Measurements from ENCODE around the gene CSNK1D.
A peak's percentile ranks its signal among the peaks of the same experiment; 100 is the strongest.

Gene CSNK1D

GRCh38 chr17:82320956-82321927 lies 47.7 kb upstream of the CSNK1D start:
- no peak overlapping the region for H2BK120ac ChIP-seq (ENCODE audit: insufficient read depth, low read length, poor library complexity)
- no peaks in the 10 kb centered on the region for H3K27me3 ChIP-seq (ENCODE audit: insufficient read depth, low read length)
- WGBS (ENCODE audit: extremely low coverage, insufficient coverage, insufficient read length) = no CpG with 5 or more reads among the region's 65 CpGs
- H3K79me2 ChIP-seq (ENCODE audit: control insufficient read depth, insufficient read depth, low read length, poor library complexity) = no peaks in the 10 kb centered on the region
- no peaks in the 10 kb centered on the region for H3K36me3 ChIP-seq (ENCODE audit: control insufficient read depth in 1 of 2, insufficient read depth in 2 of 2, low read length in 2 of 2)
- H3K9ac ChIP-seq (ENCODE audit: low read length) = no peak overlapping the region
- no peak overlapping the region for H3K23ac ChIP-seq (ENCODE audit: low read length)
- no peak overlapping the region for H4K12ac ChIP-seq (ENCODE audit: low read depth, low read length)
- no peaks in the 10 kb centered on the region for H3K4me1 ChIP-seq (ENCODE audit: control insufficient read depth in 1 of 2, insufficient read depth in 2 of 2, low read length in 2 of 2)
- peaks cover 19% of the 10 kb centered on the region for H3K9me3 ChIP-seq (ENCODE audit: insufficient read depth, low read depth, low read length)
- H4K91ac ChIP-seq (ENCODE audit: low read depth, low read length) = no peak overlapping the region
- H4K8ac ChIP-seq (ENCODE audit: low read depth, low read length) = no peak overlapping the region
- no peak overlapping the region for H3K18ac ChIP-seq (ENCODE audit: low read length)
- no peak overlapping the region for H2BK12ac ChIP-seq (ENCODE audit: low read length)
- H3K14ac ChIP-seq (ENCODE audit: low read length) = no peak overlapping the region
- no peaks in the 10 kb centered on the region for H3K79me1 ChIP-seq (ENCODE audit: low read length)
- H2AFZ ChIP-seq (ENCODE audit: insufficient read depth, low read length, poor library complexity) = no peak overlapping the region
- no peak overlapping the region for H3K27ac ChIP-seq (ENCODE audit: low read depth, low read length)
- no peak overlapping the region for H2AK5ac ChIP-seq (ENCODE audit: low read length)
- DNase-seq = peak in 1 of 2 donors; percentile 53
- H3K4me3 ChIP-seq (ENCODE audit: low read depth, low read length) = no peak overlapping the region
- no peak overlapping the region for H3K4ac ChIP-seq (ENCODE audit: low read depth, low read length)
- no peak overlapping the region for H3K4me2 ChIP-seq (ENCODE audit: low read length)
- no peak overlapping the region for H2BK5ac ChIP-seq (ENCODE audit: low read depth, low read length, poor library complexity)

DNA sequence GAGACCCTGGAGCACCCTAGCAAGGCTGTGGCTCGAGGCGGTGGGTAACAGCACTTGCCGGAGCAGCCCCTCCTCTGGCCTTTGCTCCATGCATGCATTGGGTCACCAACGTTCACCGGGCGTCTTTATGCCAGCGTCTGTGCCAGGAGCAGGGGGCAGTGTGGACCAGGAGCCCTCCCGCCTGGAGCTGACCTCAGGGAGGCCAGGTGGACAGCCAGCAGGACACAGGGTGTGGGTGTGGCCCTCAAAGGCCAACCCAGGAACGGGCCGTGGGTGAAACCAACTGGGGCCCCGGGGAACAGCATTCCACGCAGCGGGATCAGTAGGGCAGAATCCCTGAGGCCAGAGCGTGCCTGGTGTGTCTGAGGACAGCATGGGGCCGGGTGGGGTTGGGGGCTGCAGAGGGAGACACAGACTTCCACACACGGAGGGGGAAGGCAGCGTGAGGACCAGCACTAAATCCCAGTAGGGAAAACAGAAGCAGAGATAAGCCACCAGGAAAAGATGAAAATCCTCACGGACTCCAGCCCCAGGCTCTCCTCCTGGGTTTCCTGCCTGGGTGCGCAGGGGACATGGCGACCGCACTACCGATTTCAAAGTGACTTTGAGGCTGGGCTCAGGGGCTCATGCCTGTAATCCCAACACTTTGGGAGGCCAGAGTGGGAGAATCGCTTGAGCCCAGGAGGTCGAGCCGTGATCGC lies 46.8 kb upstream of the CSNK1D start:
- no peak overlapping the region for H4K8ac ChIP-seq (ENCODE audit: low read depth, low read length)
- no peaks in the 10 kb centered on the region for H3K79me1 ChIP-seq (ENCODE audit: low read length)
- H3K79me2 ChIP-seq (ENCODE audit: control insufficient read depth, insufficient read depth, low read length, poor library complexity) = no peaks in the 10 kb centered on the region
- H3K4me1 ChIP-seq (ENCODE audit: control insufficient read depth in 1 of 2, insufficient read depth in 2 of 2, low read length in 2 of 2) = no peaks in the 10 kb centered on the region
- H3K9ac ChIP-seq (ENCODE audit: low read length) = no peak overlapping the region
- no peak overlapping the region for H3K14ac ChIP-seq (ENCODE audit: low read length)
- WGBS (ENCODE audit: extremely low coverage, insufficient coverage, insufficient read length) = no CpG with 5 or more reads among the region's 26 CpGs
- H3K18ac ChIP-seq (ENCODE audit: low read length) = no peak overlapping the region
- no peaks in the 10 kb centered on the region for H3K27me3 ChIP-seq (ENCODE audit: insufficient read depth, low read length)
- H2AK5ac ChIP-seq (ENCODE audit: low read length) = no peak overlapping the region
- no peak overlapping the region for H3K27ac ChIP-seq (ENCODE audit: low read depth, low read length)
- H3K23ac ChIP-seq (ENCODE audit: low read length) = no peak overlapping the region
- no peak overlapping the region for H3K4me2 ChIP-seq (ENCODE audit: low read length)
- no peak overlapping the region for H2BK120ac ChIP-seq (ENCODE audit: insufficient read depth, low read length, poor library complexity)
- no peak overlapping the region for H2AFZ ChIP-seq (ENCODE audit: insufficient read depth, low read length, poor library complexity)
- H2BK12ac ChIP-seq (ENCODE audit: low read length) = no peak overlapping the region
- no peaks in the 10 kb centered on the region for H3K36me3 ChIP-seq (ENCODE audit: control insufficient read depth in 1 of 2, insufficient read depth in 2 of 2, low read length in 2 of 2)
- H2BK5ac ChIP-seq (ENCODE audit: low read depth, low read length, poor library complexity) = no peak overlapping the region
- H4K91ac ChIP-seq (ENCODE audit: low read depth, low read length) = no peak overlapping the region
- peak in 1 of 2 donors; percentile 10 for DNase-seq
- H4K12ac ChIP-seq (ENCODE audit: low read depth, low read length) = no peak overlapping the region
- no peak overlapping the region for H3K4ac ChIP-seq (ENCODE audit: low read depth, low read length)
- no peak overlapping the region for H3K4me3 ChIP-seq (ENCODE audit: low read depth, low read length)
- peaks cover 19% of the 10 kb centered on the region for H3K9me3 ChIP-seq (ENCODE audit: insufficient read depth, low read depth, low read length)

GRCh38 chr17:82319619-82320062 lies 46.1 kb upstream of the CSNK1D start:
- no peak overlapping the region for H3K4me2 ChIP-seq (ENCODE audit: low read length)
- no peak for DNase-seq
- no peak overlapping the region for H2AFZ ChIP-seq (ENCODE audit: insufficient read depth, low read length, poor library complexity)
- H3K79me2 ChIP-seq (ENCODE audit: control insufficient read depth, insufficient read depth, low read length, poor library complexity) = no peaks in the 10 kb centered on the region
- no peaks in the 10 kb centered on the region for H3K36me3 ChIP-seq (ENCODE audit: control insufficient read depth in 1 of 2, insufficient read depth in 2 of 2, low read length in 2 of 2)
- H3K4ac ChIP-seq (ENCODE audit: low read depth, low read length) = no peak overlapping the region
- H3K9ac ChIP-seq (ENCODE audit: low read length) = no peak overlapping the region
- H3K27me3 ChIP-seq (ENCODE audit: insufficient read depth, low read length) = no peaks in the 10 kb centered on the region
- no peak overlapping the region for H3K27ac ChIP-seq (ENCODE audit: low read depth, low read length)
- H2BK5ac ChIP-seq (ENCODE audit: low read depth, low read length, poor library complexity) = no peak overlapping the region
- H3K14ac ChIP-seq (ENCODE audit: low read length) = no peak overlapping the region
- no peak overlapping the region for H2AK5ac ChIP-seq (ENCODE audit: low read length)
- no peak overlapping the region for H4K8ac ChIP-seq (ENCODE audit: low read depth, low read length)
- no peak overlapping the region for H3K18ac ChIP-seq (ENCODE audit: low read length)
- H2BK120ac ChIP-seq (ENCODE audit: insufficient read depth, low read length, poor library complexity) = no peak overlapping the region
- H3K23ac ChIP-seq (ENCODE audit: low read length) = no peak overlapping the region
- no CpG with 5 or more reads among the region's 35 CpGs for WGBS (ENCODE audit: extremely low coverage, insufficient coverage, insufficient read length)
- H3K79me1 ChIP-seq (ENCODE audit: low read length) = no peaks in the 10 kb centered on the region
- peaks cover 18% of the 10 kb centered on the region for H3K9me3 ChIP-seq (ENCODE audit: insufficient read depth, low read depth, low read length)
- H3K4me3 ChIP-seq (ENCODE audit: low read depth, low read length) = peak overlapping the region; percentile 4
- no peaks in the 10 kb centered on the region for H3K4me1 ChIP-seq (ENCODE audit: control insufficient read depth in 1 of 2, insufficient read depth in 2 of 2, low read length in 2 of 2)
- no peak overlapping the region for H2BK12ac ChIP-seq (ENCODE audit: low read length)
- no peak overlapping the region for H4K91ac ChIP-seq (ENCODE audit: low read depth, low read length)
- no peak overlapping the region for H4K12ac ChIP-seq (ENCODE audit: low read depth, low read length)

GRCh38 chr17:82318772-82319606 lies 45.5 kb upstream of the CSNK1D start:
- Histone ChIP-seq H3K79me2 (ENCODE audit: control insufficient read depth, insufficient read depth, low read length, poor library complexity) (no peaks in the 10 kb centered on the region), H2BK120ac (ENCODE audit: insufficient read depth, low read length, poor library complexity) (no peak overlapping the region), H3K18ac (ENCODE audit: low read length) (no peak overlapping the region), H3K4ac (ENCODE audit: low read depth, low read length) (no peak overlapping the region), H2AFZ (ENCODE audit: insufficient read depth, low read length, poor library complexity) (no peak overlapping the region), H3K79me1 (ENCODE audit: low read length) (no peaks in the 10 kb centered on the region), H2BK5ac (ENCODE audit: low read depth, low read length, poor library complexity) (no peak overlapping the region), H3K14ac (ENCODE audit: low read length) (no peak overlapping the region), H4K12ac (ENCODE audit: low read depth, low read length) (no peak overlapping the region), H3K27ac (ENCODE audit: low read depth, low read length) (no peak overlapping the region), H3K23ac (ENCODE audit: low read length) (no peak overlapping the region), H4K8ac (ENCODE audit: low read depth, low read length) (no peak overlapping the region), H3K4me3 (ENCODE audit: low read depth, low read length) (peak overlapping the region; percentile 50), H2AK5ac (ENCODE audit: low read length) (no peak overlapping the region), H3K27me3 (ENCODE audit: insufficient read depth, low read length) (no peaks in the 10 kb centered on the region), H3K4me2 (ENCODE audit: low read length) (no peak overlapping the region), H4K91ac (ENCODE audit: low read depth, low read length) (no peak overlapping the region), H3K4me1 (ENCODE audit: control insufficient read depth in 1 of 2, insufficient read depth in 2 of 2, low read length in 2 of 2) (no peaks in the 10 kb centered on the region), H2BK12ac (ENCODE audit: low read length) (no peak overlapping the region), H3K36me3 (ENCODE audit: control insufficient read depth in 1 of 2, insufficient read depth in 2 of 2, low read length in 2 of 2) (no peaks in the 10 kb centered on the region), H3K9me3 (ENCODE audit: insufficient read depth, low read depth, low read length) (peaks cover 16% of the 10 kb centered on the region), H3K9ac (ENCODE audit: low read length) (no peak overlapping the region)
- no peak for DNase-seq
- no CpG with 5 or more reads among the region's 76 CpGs for WGBS (ENCODE audit: extremely low coverage, insufficient coverage, insufficient read length)
